ENCODE measurements around the gene DPF3. TPM values are rescaled to one million over a fixed set of nuclear protein-coding genes. Genes with fewer than 3 reads are reported as not detected.

Gene DPF3
- total RNA-seq, 4 donors from 2014 or later = 1.1 to 4.7 (median 1.8) TPM

GRCh38 chr14:72868500-72868899, 25.4 kb downstream of the DPF3 start:
- no peak for DNase-seq (ENCODE audit: low spot score in 2 of 2)
- intact Hi-C loops (cut with DNase I; ENCODE audit: low total_unique reads) = no loop called here
- TF ChIP-seq CTCF (IDR thresholded peaks at IDR 0.05) = no peak
- TF ChIP-seq POLR2A (IDR thresholded peaks at IDR 0.05) = no peak
- no peak overlapping the region for H3K4me3 ChIP-seq (ENCODE audit: low read depth, poor library complexity, severe bottlenecking)
- WGBS, 2 donors = 77 to 94% methylated on average over 3 of the region's 3 CpGs

- WGBS, 2 donors = 84 to 87% methylated on average over 6 of the region's 6 CpGs
- no peak for DNase-seq (ENCODE audit: low spot score in 2 of 2)
- TF ChIP-seq CTCF (IDR thresholded peaks at IDR 0.05) (no peak), POLR2A (IDR thresholded peaks at IDR 0.05) (no peak)
These were observed 29.1 kb downstream of the DPF3 start for GRCh38 chr14:72864712-72865365.

GRCh38 chr14:72863216-72864006, 30.5 kb downstream of the DPF3 start:
- intact Hi-C loops (cut with DNase I; ENCODE audit: low total_unique reads) = no loop called here
- TF ChIP-seq POLR2A (IDR thresholded peaks at IDR 0.05) (no peak), CTCF (IDR thresholded peaks at IDR 0.05) (no peak)
- DNase-seq (ENCODE audit: low spot score in 2 of 2) = no peak
- no peak overlapping the region for H3K4me3 ChIP-seq (ENCODE audit: low read depth, poor library complexity, severe bottlenecking)
- WGBS, 2 donors = 53 to 68% methylated on average over 7 of the region's 7 CpGs

More at GRCh38 chr14:72864712-72865365, 29.1 kb downstream of the DPF3 start:
- intact Hi-C loops (cut with DNase I; ENCODE audit: low total_unique reads) = no loop called here
- H3K4me3 ChIP-seq (ENCODE audit: low read depth, poor library complexity, severe bottlenecking) = no peak overlapping the region

- intact Hi-C loops (cut with DNase I; ENCODE audit: low total_unique reads) = no loop called here
- no peak for DNase-seq (ENCODE audit: low spot score in 2 of 2)
- TF ChIP-seq POLR2A (IDR thresholded peaks at IDR 0.05) = no peak
- no peak for TF ChIP-seq CTCF (IDR thresholded peaks at IDR 0.05)
- H3K4me3 ChIP-seq (ENCODE audit: low read depth, poor library complexity, severe bottlenecking) = no peak overlapping the region
- WGBS, 2 donors = 80 to 81% methylated on average over 12 of the region's 12 CpGs
These were observed 37.2 kb downstream of the DPF3 start for GRCh38 chr14:72856530-72857266.

GRCh38 chr14:72855913-72856312, 38.0 kb downstream of the DPF3 start:
- TF ChIP-seq POLR2A (IDR thresholded peaks at IDR 0.05) = no peak
- no peak for TF ChIP-seq CTCF (IDR thresholded peaks at IDR 0.05)
- WGBS, 2 donors = 33 to 35% methylated on average over 1 of the region's 1 CpG
- no peak overlapping the region for H3K4me3 ChIP-seq (ENCODE audit: low read depth, poor library complexity, severe bottlenecking)
- DNase-seq (ENCODE audit: low spot score in 2 of 2) = no peak
- intact Hi-C loops (cut with DNase I; ENCODE audit: low total_unique reads) = no loop called here

Measured in lower leg skin (tissue), 4 donors.